SK-N-MC (cell line): Measurements from ENCODE around the gene VTCN1.
"Not testable (repeated sequence)": the region's sequence is repeated elsewhere in the genome, so short reads cannot be mapped to it uniquely, and the experiment has no call there.

Experiments used
- DNase-seq: peaks from one replicate; pipeline ENCODE4 v3.0.0-alpha.2; 2011; ENCODE audit warnings: low read depth, low spot score
- H3K27ac ChIP-seq: fragments of 200-600 bp; sonication (generic); 2 replicates; pipeline ENCODE4 v1.5.1; 2016; ENCODE audit warnings: mixed run types
- H3K36me3 ChIP-seq: fragments of 200-600 bp; sonication (generic); 2 replicates; pipeline ENCODE4 v1.6.1; 2017; ENCODE audit warnings: antibody characterized with exemption, low read length, mixed read lengths; ENCODE audit not compliant: insufficient read depth
- H3K4me3 ChIP-seq: fragments of 200-600 bp; sonication (generic); 2 replicates; pipeline ENCODE4 v1.5.1; 2016
- H3K9ac ChIP-seq: fragments of 200-600 bp; sonication (generic); 2 replicates; pipeline ENCODE4 v1.8.0; 2017; ENCODE audit warnings: mixed run types, mixed read lengths; ENCODE audit not compliant: insufficient read length
- H3K9me3 ChIP-seq: fragments of 200-600 bp; sonication (generic); 2 replicates; pipeline ENCODE4 v1.6.1; 2017; ENCODE audit warnings: low read depth, mild to moderate bottlenecking, antibody characterized with exemption, low read length, moderate library complexity, mixed read lengths
- EZH2 ChIP-seq: fragments of 200-600 bp; sonication (generic); IDR thresholded peaks from one replicate; pipeline ENCODE4 v1.6.1; 2017; ENCODE audit warnings: antibody characterized with exemption
- FOXP2 ChIP-seq: optimal IDR thresholded peaks from 2 replicates; pipeline ENCODE3; 2011; ENCODE audit warnings: mild to moderate bottlenecking, moderate library complexity; ENCODE audit not compliant: insufficient read depth; ENCODE audit errors: extremely low read length, control extremely low read depth
- POLR2AphosphoS5 ChIP-seq: IDR thresholded peaks from 2 replicates; pipeline ENCODE4 v1.6.1; 2012; ENCODE audit warnings: mild to moderate bottlenecking, low read depth, low read length, borderline replicate concordance

VTCN1 gene

DNA sequence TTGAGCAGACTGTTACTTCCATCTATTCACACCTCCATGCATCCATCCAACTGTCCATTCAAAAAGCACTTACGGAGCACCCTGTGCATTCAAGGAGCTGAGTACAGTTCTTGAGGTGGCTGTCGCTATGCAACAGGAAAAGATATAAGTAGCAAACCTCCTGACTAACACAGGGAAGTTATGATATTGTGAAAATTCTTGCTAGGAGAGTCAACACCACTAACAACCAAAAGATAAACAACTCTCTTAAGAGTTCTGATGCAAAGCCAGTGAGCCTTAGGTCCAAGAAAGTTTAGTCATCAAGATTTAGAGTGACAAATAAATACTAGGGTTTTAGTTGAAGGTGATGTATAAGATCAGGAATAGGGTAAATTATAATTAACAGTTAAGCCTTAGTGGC lies 44.7 kb downstream of the VTCN1 start:
- H3K9me3 ChIP-seq = no peaks in the 10 kb centered on the region
- no peak overlapping the region for H3K27ac ChIP-seq
- DNase-seq = no peak

DNA sequence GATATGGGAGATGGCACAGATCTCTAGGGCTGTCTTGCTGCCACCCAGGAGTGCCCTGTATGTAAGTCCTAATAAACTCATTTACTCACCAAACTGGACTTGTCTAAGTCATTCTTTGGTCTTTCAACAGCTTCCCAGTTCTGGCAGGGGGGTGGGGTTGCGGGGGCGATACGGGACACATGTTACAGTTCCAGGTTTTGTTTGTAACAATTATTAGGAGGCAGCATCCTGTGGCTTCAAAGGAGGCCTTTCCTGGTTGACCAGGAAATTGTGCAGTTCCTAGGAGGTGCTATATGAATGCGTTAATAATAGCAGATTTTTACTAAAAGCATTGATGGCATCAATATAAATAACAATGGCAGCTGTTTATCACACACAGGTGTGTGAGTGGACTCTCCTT lies 46.5 kb downstream of the VTCN1 start:
- Histone ChIP-seq H3K4me3 (no peak overlapping the region), H3K9ac (no peak overlapping the region), H3K27ac (no peak overlapping the region), H3K9me3 (no peaks in the 10 kb centered on the region), H3K36me3 (no peaks in the 10 kb centered on the region)
- TF ChIP-seq EZH2 (no peak), FOXP2 (no peak), POLR2AphosphoS5 (no peak)
- no peak for DNase-seq

More for the DNA sequence above, 44.7 kb downstream of the VTCN1 start:
- Histone ChIP-seq H3K36me3 (no peaks in the 10 kb centered on the region), H3K4me3 (no peak overlapping the region), H3K9ac (no peak overlapping the region)
- no peak for TF ChIP-seq FOXP2
- no peak for TF ChIP-seq EZH2
- no peak for TF ChIP-seq POLR2AphosphoS5

DNA sequence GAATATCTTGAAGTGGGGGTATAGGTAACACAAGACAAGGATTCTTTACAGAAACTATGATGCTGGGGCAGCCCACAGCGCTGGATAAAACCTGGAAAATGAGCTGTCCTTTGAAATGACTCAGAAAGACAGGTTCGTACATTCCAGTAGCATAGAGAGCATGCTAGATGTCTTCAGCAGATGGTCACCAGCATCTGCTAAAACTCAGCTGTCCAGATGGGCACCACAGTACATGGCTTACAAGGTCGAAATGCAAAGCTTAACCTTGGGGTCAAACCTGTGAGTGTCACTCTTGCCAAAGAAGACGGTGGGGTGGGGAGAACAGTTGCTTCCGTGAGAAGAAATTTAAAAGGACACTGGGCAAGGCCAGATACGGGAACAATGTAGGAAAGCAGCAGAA lies 47.9 kb downstream of the VTCN1 start:
- Histone ChIP-seq H3K27ac (no peak overlapping the region), H3K4me3 (no peak overlapping the region), H3K9ac (no peak overlapping the region), H3K36me3 (no peaks in the 10 kb centered on the region), H3K9me3 (no peaks in the 10 kb centered on the region)
- TF ChIP-seq FOXP2 = no peak
- no peak for TF ChIP-seq POLR2AphosphoS5
- no peak for TF ChIP-seq EZH2
- DNase-seq = no peak

DNA sequence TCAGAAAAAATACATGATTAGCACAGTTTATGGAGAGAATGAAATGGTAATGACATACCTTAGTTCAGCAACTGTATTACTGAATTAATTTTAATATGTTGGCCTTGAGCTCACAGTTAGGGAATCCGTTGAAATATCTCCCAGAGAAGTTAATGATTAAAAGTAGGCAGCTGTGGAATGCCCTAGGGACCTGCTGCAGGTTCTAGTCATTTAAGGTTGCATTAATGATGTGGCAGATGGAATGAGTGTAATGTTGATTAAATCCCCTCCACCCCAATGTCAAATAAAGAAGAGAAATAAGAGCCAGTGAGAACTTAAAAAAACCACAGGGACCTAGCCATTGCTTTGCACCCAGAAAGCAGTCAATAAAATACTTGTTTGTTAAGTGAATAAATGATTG lies 48.8 kb downstream of the VTCN1 start:
- Histone ChIP-seq H3K4me3 (no peak overlapping the region), H3K9ac (no peak overlapping the region), H3K27ac (no peak overlapping the region), H3K36me3 (no peaks in the 10 kb centered on the region), H3K9me3 (no peaks in the 10 kb centered on the region)
- no peak for DNase-seq
- TF ChIP-seq POLR2AphosphoS5 (no peak), EZH2 (no peak), FOXP2 (no peak)

DNA sequence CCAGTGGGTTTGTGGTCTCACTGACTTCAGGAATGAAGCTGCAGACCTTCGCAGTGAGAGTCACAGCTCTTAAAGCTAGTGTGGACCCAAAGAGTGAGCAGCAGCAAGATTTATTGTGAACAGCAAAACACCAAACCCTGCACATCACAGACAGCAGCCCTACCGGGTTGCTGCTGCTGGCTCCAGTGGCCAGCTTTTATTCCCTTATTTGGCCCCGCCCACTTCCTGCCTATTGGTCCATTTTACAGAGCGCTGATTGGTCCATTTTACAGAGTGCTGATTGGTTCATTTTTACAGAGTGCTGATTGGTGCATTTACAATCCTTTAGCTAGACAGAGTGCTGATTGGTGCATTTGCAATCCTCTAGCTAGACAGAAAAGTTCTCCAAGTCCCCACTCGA lies 59.4 kb downstream of the VTCN1 start:
- H3K4me3 ChIP-seq, H3K9ac ChIP-seq, H3K36me3 ChIP-seq, DNase-seq, H3K27ac ChIP-seq, H3K9me3 ChIP-seq: not testable (repeated sequence)

DNA sequence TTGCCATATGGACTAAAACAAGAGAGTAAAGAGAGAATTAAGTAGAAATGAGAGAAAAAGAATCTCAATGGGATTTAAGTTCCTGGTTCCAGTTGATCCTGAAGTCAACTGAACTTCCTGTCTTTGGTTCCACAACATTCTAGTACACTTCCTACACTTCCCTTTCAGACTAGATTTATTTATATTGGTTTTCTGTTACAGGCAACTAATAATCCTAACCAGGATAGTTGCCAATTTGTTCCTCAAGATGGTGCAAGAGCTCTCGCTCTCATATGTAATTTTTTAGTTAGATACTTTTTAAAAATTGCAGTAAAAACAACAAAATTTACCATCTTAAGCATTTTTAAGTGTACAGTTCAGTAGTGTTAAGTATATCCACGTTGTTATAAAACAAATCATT lies 60.4 kb downstream of the VTCN1 start:
- Histone ChIP-seq H3K9me3 (no peaks in the 10 kb centered on the region), H3K27ac (no peak overlapping the region), H3K36me3 (no peaks in the 10 kb centered on the region), H3K4me3 (no peak overlapping the region), H3K9ac (no peak overlapping the region)
- DNase-seq = no peak
- no peak for TF ChIP-seq EZH2
- no peak for TF ChIP-seq POLR2AphosphoS5

DNA sequence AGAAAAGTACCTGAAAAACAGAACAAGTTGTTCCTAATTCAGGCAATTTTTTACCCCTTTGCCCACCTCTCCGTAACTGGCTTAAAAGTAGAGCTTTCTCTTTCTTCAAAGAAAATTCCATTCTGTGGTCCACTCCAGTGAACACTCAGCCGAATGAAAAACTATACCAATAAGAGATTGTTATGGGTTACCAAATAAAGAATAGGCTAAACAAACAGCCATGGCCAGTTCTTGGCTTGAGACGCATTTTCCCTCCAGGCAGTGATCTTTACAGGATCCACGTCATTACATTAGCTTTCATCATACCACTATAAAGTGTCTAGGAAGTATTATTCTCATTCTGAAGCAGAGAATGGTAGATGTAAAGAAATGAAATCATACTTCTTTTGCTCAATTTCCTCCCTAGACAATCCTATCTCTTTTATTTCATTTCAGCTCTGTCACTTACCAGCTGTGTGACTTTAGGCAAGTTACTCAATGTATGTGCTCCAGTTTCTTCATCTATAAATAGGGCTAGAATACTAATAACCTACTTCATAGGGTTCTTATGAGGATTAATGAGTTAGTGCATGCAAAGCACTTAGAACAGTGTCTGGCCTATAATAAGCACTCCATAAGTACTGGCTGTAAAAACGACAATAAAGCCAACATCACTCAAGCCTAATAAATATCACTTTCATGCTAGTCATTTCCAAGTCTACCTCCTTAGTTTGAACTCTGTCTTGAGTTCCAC lies 62.7 kb downstream of the VTCN1 start:
- DNase-seq = no peak
- TF ChIP-seq FOXP2 = no peak
- TF ChIP-seq EZH2 = no peak
- TF ChIP-seq POLR2AphosphoS5 = no peak
- Histone ChIP-seq H3K9ac (no peak overlapping the region), H3K9me3 (no peaks in the 10 kb centered on the region), H3K27ac (peak overlapping the region; percentile 57), H3K4me3 (peak overlapping the region; percentile 39), H3K36me3 (no peaks in the 10 kb centered on the region)

DNA sequence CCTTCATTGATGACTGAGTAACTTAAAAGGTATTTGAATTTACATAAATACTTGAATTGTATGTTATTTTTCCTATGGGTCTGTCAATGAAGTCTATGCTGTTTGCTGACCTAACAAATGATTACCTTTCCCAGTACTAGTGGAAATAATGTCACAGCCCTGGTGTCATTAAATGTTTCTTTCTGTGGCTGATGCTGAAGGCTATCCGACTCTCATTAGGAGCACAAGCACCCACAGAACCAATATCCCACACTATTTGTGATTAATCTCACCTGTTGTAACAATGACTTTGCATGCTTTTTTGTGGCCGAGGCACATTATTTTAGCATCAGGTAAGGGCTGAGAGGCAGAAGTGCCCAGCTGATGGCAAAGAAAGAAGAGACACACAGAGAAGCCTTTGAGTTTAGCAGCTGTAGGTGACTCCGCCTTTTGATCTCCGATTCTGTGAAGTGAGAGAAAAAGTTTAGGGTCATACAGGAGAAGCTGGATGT lies 63.3 kb downstream of the VTCN1 start:
- TF ChIP-seq FOXP2 (no peak), EZH2 (no peak), POLR2AphosphoS5 (no peak)
- Histone ChIP-seq H3K27ac (peak overlapping the region; percentile 57; the same call in 1 of the 2 replicates), H3K4me3 (peak overlapping the region; percentile 39), H3K9me3 (no peaks in the 10 kb centered on the region), H3K36me3 (no peaks in the 10 kb centered on the region), H3K9ac (no peak overlapping the region)
- no peak for DNase-seq
